ENCODE results near the gene ITPKC.

The ITPKC gene

GRCh38 chr19:40744554-40745401 lies 27.9 kb downstream of the ITPKC start:
- Histone ChIP-seq H3K9ac (ENCODE audit: low read length) (no peak overlapping the region), H3K27me3 (ENCODE audit: control insufficient read depth in 1 of 2, insufficient read depth in 2 of 2, low read length in 2 of 2) (no peaks in the 10 kb centered on the region), H3K9me3 (ENCODE audit: low read length) (no peaks in the 10 kb centered on the region), H3K4me3 (ENCODE audit: low read depth in 1 of 2, low read length in 2 of 2) (no peak overlapping the region), H3K36me3 (ENCODE audit: insufficient read depth, low read length) (no peaks in the 10 kb centered on the region), H3K27ac (ENCODE audit: low read depth, low read length) (no peak overlapping the region), H3K4me1 (ENCODE audit: insufficient read depth, low read length) (peaks cover 7% of the 10 kb centered on the region)

- Histone ChIP-seq H3K9me3 (ENCODE audit: low read length) (no peaks in the 10 kb centered on the region), H3K9ac (ENCODE audit: low read length) (no peak overlapping the region), H3K36me3 (ENCODE audit: insufficient read depth, low read length) (no peaks in the 10 kb centered on the region), H3K27me3 (ENCODE audit: control insufficient read depth in 1 of 2, insufficient read depth in 2 of 2, low read length in 2 of 2) (no peaks in the 10 kb centered on the region), H3K4me3 (ENCODE audit: low read depth in 1 of 2, low read length in 2 of 2) (no peak overlapping the region), H3K27ac (ENCODE audit: low read depth, low read length) (no peak overlapping the region), H3K4me1 (ENCODE audit: insufficient read depth, low read length) (peaks cover 11% of the 10 kb centered on the region)
Observed at GRCh38 chr19:40745402-40745780, 28.5 kb downstream of the ITPKC start.

GRCh38 chr19:40747536-40747935 lies 30.6 kb downstream of the ITPKC start:
- H3K27ac ChIP-seq (ENCODE audit: low read depth, low read length): no peak overlapping the region
- peaks cover 17% of the 10 kb centered on the region for H3K4me1 ChIP-seq (ENCODE audit: insufficient read depth, low read length)

GRCh38 chr19:40750058-40750873 lies 33.4 kb downstream of the ITPKC start, which contains the start of gene ACTMAP:
ACTMAP (minus strand) TSS chr19:40750477; CDS start chr19:40749803, 674 bp downstream.
- H3K9me3 ChIP-seq (ENCODE audit: low read length): no peaks in the 10 kb centered on the region
- peaks cover 32% of the 10 kb centered on the region for H3K4me1 ChIP-seq (ENCODE audit: insufficient read depth, low read length)

More at GRCh38 chr19:40747536-40747935, 30.6 kb downstream of the ITPKC start:
- Histone ChIP-seq H3K36me3 (ENCODE audit: insufficient read depth, low read length) (no peaks in the 10 kb centered on the region), H3K4me3 (ENCODE audit: low read depth in 1 of 2, low read length in 2 of 2) (no peak overlapping the region), H3K9ac (ENCODE audit: low read length) (no peak overlapping the region), H3K9me3 (ENCODE audit: low read length) (no peaks in the 10 kb centered on the region), H3K27me3 (ENCODE audit: control insufficient read depth in 1 of 2, insufficient read depth in 2 of 2, low read length in 2 of 2) (no peaks in the 10 kb centered on the region)

GRCh38 chr19:40750874-40751537 lies 34.1 kb downstream of the ITPKC start, which contains the start of gene SNRPA:
SNRPA (plus strand) TSS chr19:40751203; CDS start chr19:40751409, 206 bp downstream.
- peak within 1 kb of the TSS; percentile 96 for H3K27ac ChIP-seq (ENCODE audit: low read depth, low read length)
- peak within 1 kb of the TSS; percentile 67 for H3K9ac ChIP-seq (ENCODE audit: low read length)
- H3K36me3 ChIP-seq (ENCODE audit: insufficient read depth, low read length): peaks cover 7% of the 10 kb centered on the region
- H3K27me3 ChIP-seq (ENCODE audit: control insufficient read depth in 1 of 2, insufficient read depth in 2 of 2, low read length in 2 of 2): no peaks in the 10 kb centered on the region
- H3K4me1 ChIP-seq (ENCODE audit: insufficient read depth, low read length): peaks cover 39% of the 10 kb centered on the region
- no peaks in the 10 kb centered on the region for H3K9me3 ChIP-seq (ENCODE audit: low read length)
- H3K4me3 ChIP-seq (ENCODE audit: low read depth in 1 of 2, low read length in 2 of 2): peak within 1 kb of the TSS; percentile 81 to 84

More at GRCh38 chr19:40750058-40750873, 33.4 kb downstream of the ITPKC start, which contains the start of gene ACTMAP:
- H3K27ac ChIP-seq (ENCODE audit: low read depth, low read length): peak within 1 kb of the TSS; percentile 96
- no peaks in the 10 kb centered on the region for H3K27me3 ChIP-seq (ENCODE audit: control insufficient read depth in 1 of 2, insufficient read depth in 2 of 2, low read length in 2 of 2)
- H3K36me3 ChIP-seq (ENCODE audit: insufficient read depth, low read length): no peaks in the 10 kb centered on the region
- H3K9ac ChIP-seq (ENCODE audit: low read length): peak within 1 kb of the TSS; percentile 67
- H3K4me3 ChIP-seq (ENCODE audit: low read depth in 1 of 2, low read length in 2 of 2): peak within 1 kb of the TSS; percentile 81 to 84

- H3K27me3 ChIP-seq (ENCODE audit: control insufficient read depth in 1 of 2, insufficient read depth in 2 of 2, low read length in 2 of 2): no peaks in the 10 kb centered on the region
- no peaks in the 10 kb centered on the region for H3K9me3 ChIP-seq (ENCODE audit: low read length)
- H3K27ac ChIP-seq (ENCODE audit: low read depth, low read length): no peak overlapping the region
- H3K4me1 ChIP-seq (ENCODE audit: insufficient read depth, low read length): peaks cover 42% of the 10 kb centered on the region
- H3K9ac ChIP-seq (ENCODE audit: low read length): no peak overlapping the region
- peak overlapping the region; percentile 75 to 80 for H3K4me3 ChIP-seq (ENCODE audit: low read depth in 1 of 2, low read length in 2 of 2)
- peaks cover 10% of the 10 kb centered on the region for H3K36me3 ChIP-seq (ENCODE audit: insufficient read depth, low read length)
Observed at GRCh38 chr19:40752257-40752781, 35.4 kb downstream of the ITPKC start.

GRCh38 chr19:40754611-40755247 lies 37.8 kb downstream of the ITPKC start:
- Histone ChIP-seq H3K27ac (ENCODE audit: low read depth, low read length) (no peak overlapping the region), H3K9me3 (ENCODE audit: low read length) (no peaks in the 10 kb centered on the region), H3K9ac (ENCODE audit: low read length) (no peak overlapping the region), H3K4me3 (ENCODE audit: low read depth in 1 of 2, low read length in 2 of 2) (peak overlapping the region in 1 of 2 donors; percentile 32), H3K36me3 (ENCODE audit: insufficient read depth, low read length) (peaks cover 23% of the 10 kb centered on the region), H3K4me1 (ENCODE audit: insufficient read depth, low read length) (peaks cover 36% of the 10 kb centered on the region), H3K27me3 (ENCODE audit: control insufficient read depth in 1 of 2, insufficient read depth in 2 of 2, low read length in 2 of 2) (no peaks in the 10 kb centered on the region)

- peaks cover 31% of the 10 kb centered on the region for H3K4me1 ChIP-seq (ENCODE audit: insufficient read depth, low read length)
- no peak overlapping the region for H3K4me3 ChIP-seq (ENCODE audit: low read depth in 1 of 2, low read length in 2 of 2)
- no peak overlapping the region for H3K9ac ChIP-seq (ENCODE audit: low read length)
- H3K27me3 ChIP-seq (ENCODE audit: control insufficient read depth in 1 of 2, insufficient read depth in 2 of 2, low read length in 2 of 2): no peaks in the 10 kb centered on the region
- H3K36me3 ChIP-seq (ENCODE audit: insufficient read depth, low read length): peaks cover 27% of the 10 kb centered on the region
- no peak overlapping the region for H3K27ac ChIP-seq (ENCODE audit: low read depth, low read length)
- H3K9me3 ChIP-seq (ENCODE audit: low read length): no peaks in the 10 kb centered on the region
Observed at GRCh38 chr19:40755248-40755624, 38.3 kb downstream of the ITPKC start.

- H3K27ac ChIP-seq (ENCODE audit: low read depth, low read length): no peak overlapping the region
- no peaks in the 10 kb centered on the region for H3K9me3 ChIP-seq (ENCODE audit: low read length)
- peaks cover 32% of the 10 kb centered on the region for H3K36me3 ChIP-seq (ENCODE audit: insufficient read depth, low read length)
- peaks cover 31% of the 10 kb centered on the region for H3K4me1 ChIP-seq (ENCODE audit: insufficient read depth, low read length)
- no peaks in the 10 kb centered on the region for H3K27me3 ChIP-seq (ENCODE audit: control insufficient read depth in 1 of 2, insufficient read depth in 2 of 2, low read length in 2 of 2)
- H3K9ac ChIP-seq (ENCODE audit: low read length): no peak overlapping the region
- no peak overlapping the region for H3K4me3 ChIP-seq (ENCODE audit: low read depth in 1 of 2, low read length in 2 of 2)
Observed at GRCh38 chr19:40755791-40756190, 38.9 kb downstream of the ITPKC start.

- H3K27ac ChIP-seq (ENCODE audit: low read depth, low read length): no peak overlapping the region
- no peak overlapping the region for H3K4me3 ChIP-seq (ENCODE audit: low read depth in 1 of 2, low read length in 2 of 2)
- peaks cover 31% of the 10 kb centered on the region for H3K4me1 ChIP-seq (ENCODE audit: insufficient read depth, low read length)
- peaks cover 39% of the 10 kb centered on the region for H3K36me3 ChIP-seq (ENCODE audit: insufficient read depth, low read length)
- no peaks in the 10 kb centered on the region for H3K27me3 ChIP-seq (ENCODE audit: control insufficient read depth in 1 of 2, insufficient read depth in 2 of 2, low read length in 2 of 2)
- no peaks in the 10 kb centered on the region for H3K9me3 ChIP-seq (ENCODE audit: low read length)
- no peak overlapping the region for H3K9ac ChIP-seq (ENCODE audit: low read length)
Observed at GRCh38 chr19:40756502-40757110, 39.7 kb downstream of the ITPKC start.
